ENCODE results near the gene ARID5B. TPM values are rescaled to one million over a fixed set of nuclear protein-coding genes. Genes with fewer than 3 reads are reported as not detected.

Gene ARID5B
- total RNA-seq, 1 donor = 162 TPM

DNA sequence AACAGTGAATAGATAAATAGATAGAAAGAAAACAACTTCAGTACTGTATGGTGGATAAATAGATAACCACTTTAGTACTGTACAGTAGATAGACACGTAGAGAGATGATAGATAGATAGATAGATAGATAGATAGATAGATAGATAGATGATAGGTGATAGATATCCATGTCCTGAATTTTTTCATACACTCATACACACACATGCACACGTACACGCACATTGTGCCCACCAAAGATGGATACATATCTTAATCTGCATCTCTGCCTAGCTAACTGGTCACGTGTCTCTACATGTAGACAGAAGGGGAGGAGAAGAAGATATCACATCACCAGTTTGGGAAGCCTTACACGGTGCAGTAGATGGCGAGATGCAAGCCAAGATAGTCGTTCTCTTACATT is 99.2 kb downstream of the ARID5B start:
- no peak for DNase-seq (ENCODE audit: low read depth)
- no peak overlapping the region for H3K4me3 ChIP-seq (ENCODE audit: low read depth, low read length)
- TF ChIP-seq, protein P1, sequence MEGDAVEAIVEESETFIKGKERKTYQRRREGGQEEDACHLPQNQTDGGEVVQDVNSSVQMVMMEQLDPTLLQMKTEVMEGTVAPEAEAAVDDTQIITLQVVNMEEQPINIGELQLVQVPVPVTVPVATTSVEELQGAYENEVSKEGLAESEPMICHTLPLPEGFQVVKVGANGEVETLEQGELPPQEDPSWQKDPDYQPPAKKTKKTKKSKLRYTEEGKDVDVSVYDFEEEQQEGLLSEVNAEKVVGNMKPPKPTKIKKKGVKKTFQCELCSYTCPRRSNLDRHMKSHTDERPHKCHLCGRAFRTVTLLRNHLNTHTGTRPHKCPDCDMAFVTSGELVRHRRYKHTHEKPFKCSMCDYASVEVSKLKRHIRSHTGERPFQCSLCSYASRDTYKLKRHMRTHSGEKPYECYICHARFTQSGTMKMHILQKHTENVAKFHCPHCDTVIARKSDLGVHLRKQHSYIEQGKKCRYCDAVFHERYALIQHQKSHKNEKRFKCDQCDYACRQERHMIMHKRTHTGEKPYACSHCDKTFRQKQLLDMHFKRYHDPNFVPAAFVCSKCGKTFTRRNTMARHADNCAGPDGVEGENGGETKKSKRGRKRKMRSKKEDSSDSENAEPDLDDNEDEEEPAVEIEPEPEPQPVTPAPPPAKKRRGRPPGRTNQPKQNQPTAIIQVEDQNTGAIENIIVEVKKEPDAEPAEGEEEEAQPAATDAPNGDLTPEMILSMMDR (IDR thresholded peaks at IDR 0.05; ENCODE audit: insufficient read depth, low read depth, low read length) = no peak

DNA sequence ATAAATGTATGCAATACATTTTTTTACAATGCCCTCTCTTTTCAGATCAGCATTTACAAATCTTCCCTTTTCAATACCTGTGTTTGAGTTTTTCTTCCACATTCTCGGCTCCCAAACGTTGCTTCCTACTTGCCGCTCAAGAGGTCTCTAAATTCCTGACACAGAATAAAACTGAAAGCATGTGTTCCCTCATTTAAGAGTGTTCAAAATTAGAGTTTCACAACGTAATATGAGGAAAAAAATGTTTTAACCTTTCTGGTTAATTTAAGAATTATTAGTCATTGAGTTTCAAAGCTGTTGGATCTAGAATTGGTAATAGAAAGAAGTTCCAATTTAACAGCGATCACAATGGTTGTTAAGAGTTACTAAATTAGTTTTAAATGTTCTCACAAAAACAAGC is 100.4 kb downstream of the ARID5B start:
- no peak overlapping the region for H3K4me3 ChIP-seq (ENCODE audit: low read depth, low read length)
- DNase-seq (ENCODE audit: low read depth) = no peak
- TF ChIP-seq, protein P1 (IDR thresholded peaks at IDR 0.05; ENCODE audit: insufficient read depth, low read depth, low read length) = no peak

- H3K4me3 ChIP-seq (ENCODE audit: low read depth, low read length) = no peak overlapping the region
- TF ChIP-seq, protein P1 (IDR thresholded peaks at IDR 0.05; ENCODE audit: insufficient read depth, low read depth, low read length) = no peak
- no peak for DNase-seq (ENCODE audit: low read depth)
Measured at GRCh38 chr10:62002753-62003152, 101.3 kb downstream of the ARID5B start.

GRCh38 chr10:62004042-62004441 is 102.5 kb downstream of the ARID5B start:
- no peak for DNase-seq (ENCODE audit: low read depth)
- TF ChIP-seq, protein P1 (IDR thresholded peaks at IDR 0.05; ENCODE audit: insufficient read depth, low read depth, low read length) = no peak
- no peak overlapping the region for H3K4me3 ChIP-seq (ENCODE audit: low read depth, low read length)

DNA sequence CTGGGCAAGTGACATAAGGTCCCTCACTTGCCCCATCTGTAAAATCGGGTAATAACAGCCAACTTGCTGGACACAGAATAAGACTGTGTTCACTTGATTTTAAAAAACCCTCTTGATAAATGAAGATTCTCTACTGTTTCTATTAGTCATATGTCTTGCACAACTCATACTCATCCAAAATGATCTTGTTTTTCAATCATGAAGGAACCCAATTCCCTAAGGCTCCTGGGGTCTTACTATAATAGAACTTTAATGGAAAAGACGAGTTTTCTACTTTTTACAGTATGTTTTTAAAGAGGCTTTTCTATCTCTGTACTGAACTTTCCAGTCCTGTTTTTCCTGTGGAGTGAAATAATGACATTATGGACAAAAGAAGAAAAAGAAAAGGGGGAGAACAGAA is 103.8 kb downstream of the ARID5B start:
- H3K4me3 ChIP-seq (ENCODE audit: low read depth, low read length) = no peak overlapping the region
- DNase-seq (ENCODE audit: low read depth) = no peak
- TF ChIP-seq, protein P1 (IDR thresholded peaks at IDR 0.05; ENCODE audit: insufficient read depth, low read depth, low read length) = no peak

DNA sequence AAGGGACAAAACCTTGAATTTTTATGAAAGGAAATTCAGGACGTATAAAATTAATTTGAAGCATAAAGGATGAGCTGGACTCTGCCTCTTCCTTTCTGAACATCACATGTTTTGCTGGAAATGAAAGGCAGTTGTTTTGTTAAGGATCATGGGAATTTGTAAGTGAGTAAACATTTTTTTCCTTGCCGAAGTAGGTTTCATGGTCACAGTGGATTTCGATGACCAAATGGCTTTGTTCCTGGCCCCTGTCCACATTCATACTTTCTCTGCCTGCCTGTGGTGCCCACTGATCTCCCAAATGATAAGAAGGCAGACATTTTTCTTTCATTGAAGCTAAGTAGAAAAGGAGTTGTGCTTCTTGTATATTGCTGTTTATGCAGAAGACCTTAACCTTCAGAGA is 104.2 kb downstream of the ARID5B start:
- TF ChIP-seq, protein P1 (IDR thresholded peaks at IDR 0.05; ENCODE audit: insufficient read depth, low read depth, low read length) = no peak
- no peak overlapping the region for H3K4me3 ChIP-seq (ENCODE audit: low read depth, low read length)

GRCh38 chr10:62007145-62007544 is 105.6 kb downstream of the ARID5B start:
- TF ChIP-seq, protein P1 (IDR thresholded peaks at IDR 0.05; ENCODE audit: insufficient read depth, low read depth, low read length) = no peak
- H3K4me3 ChIP-seq (ENCODE audit: low read depth, low read length) = no peak overlapping the region
- DNase-seq (ENCODE audit: low read depth) = no peak

More for the DNA sequence above, 104.2 kb downstream of the ARID5B start:
- no peak for DNase-seq (ENCODE audit: low read depth)

Data from fibroblast of villous mesenchyme (primary cell).